ENCODE data around the gene PDIA5.

PDIA5 gene

DNA sequence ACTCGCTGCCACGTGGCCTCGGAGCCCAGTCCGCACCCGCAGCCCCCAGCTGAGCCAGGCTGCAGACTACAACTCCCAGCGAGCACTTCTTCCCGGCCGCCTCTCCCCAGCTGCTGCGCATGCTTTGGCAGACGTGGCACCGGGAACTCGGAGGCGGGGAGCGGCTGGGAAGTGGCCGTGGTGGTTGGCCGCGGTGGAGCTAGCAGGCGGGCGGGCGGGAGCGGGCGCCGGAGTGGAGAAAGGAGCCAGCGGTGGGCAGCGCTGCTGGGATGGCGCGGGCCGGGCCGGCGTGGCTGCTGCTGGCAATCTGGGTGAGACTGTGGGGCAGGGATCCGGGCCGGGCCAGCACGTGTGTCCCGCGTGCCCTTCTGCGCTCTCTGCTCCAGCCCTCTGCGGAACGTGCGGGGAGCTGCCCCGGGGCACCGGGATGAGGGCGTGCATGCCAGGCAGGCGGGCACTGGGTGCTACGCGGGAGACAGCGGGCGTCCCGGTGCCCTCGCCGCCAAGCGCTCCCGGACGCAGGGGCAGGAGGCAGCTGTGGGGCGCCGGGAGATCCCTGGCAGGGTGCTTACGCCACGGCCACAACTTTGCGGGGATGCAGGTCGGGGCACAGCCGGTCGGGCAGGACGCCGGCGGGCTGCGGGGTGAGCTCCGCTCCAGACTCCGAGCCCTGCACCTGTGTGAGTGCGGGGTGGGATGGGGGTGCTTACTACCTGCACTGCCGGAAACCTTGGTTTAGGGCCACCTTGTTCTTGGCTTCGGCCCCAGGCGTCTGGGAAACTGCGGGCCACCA is at the start of gene PDIA5:
TSS of gene PDIA5 (plus strand) at position 130 of the 793 bp plus-strand sequence. CDS start at position 270, 140 bp downstream.
- peak; percentile 90 for DNase-seq

DNA sequence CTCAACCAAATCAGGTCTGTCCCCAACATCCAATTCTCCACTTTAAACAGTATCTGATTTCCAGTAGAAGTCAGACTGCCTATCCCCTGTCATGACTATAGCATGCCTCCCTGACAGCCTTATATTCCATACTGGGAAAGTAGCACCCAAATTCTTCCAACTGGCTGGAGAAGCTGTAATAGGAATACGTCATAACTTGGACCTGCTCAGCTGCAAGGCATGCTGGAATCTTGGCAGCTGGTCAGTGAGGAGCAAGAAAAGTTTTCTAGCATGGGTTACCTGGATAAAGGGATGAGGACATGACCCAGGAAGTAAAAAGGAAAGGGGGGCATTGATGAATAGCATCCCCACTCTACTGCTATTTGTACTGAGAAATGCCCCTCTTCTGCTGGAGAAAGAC is 48.1 kb upstream of the PDIA5 start:
- no peak for DNase-seq

DNA sequence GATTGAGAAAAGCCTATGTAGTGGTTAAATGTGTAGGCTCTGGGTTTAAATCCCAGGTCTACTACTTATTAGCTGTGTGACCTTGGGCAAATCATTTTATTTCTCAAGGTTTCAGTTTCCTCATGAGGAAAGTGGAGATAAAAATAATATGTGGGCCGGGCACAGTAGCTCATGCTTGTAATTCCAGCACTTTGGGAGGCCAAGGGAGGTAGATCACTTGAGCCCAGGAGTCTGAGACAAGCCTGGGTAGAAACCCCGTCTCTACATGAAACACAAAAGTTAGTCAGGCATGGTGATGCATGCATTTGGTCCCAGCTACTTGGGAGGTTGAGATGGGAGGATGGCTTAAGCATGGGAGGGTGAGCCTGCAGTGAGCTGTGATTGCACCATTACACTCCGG is 47.7 kb upstream of the PDIA5 start:
- DNase-seq = no peak

DNA sequence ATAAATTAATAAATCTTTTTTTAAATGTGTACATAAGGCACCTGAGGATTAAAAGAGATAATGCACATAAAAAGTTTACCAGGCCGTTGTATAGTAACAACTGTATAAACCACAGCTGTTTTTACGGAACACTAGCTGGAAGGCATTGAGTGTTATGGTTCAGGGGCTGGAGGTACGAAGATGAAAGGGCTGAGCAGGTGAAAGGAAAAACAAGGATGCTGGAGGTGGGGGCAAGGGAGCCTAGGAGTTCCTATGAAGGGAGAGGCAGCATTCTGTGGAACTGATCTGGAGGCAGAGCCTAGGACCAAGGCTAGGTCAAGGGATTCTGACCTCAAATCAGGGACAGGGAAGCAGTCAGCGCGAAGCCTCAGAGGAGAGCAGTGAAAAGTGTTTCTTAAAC is 47.2 kb upstream of the PDIA5 start:
- no peak for DNase-seq

DNA sequence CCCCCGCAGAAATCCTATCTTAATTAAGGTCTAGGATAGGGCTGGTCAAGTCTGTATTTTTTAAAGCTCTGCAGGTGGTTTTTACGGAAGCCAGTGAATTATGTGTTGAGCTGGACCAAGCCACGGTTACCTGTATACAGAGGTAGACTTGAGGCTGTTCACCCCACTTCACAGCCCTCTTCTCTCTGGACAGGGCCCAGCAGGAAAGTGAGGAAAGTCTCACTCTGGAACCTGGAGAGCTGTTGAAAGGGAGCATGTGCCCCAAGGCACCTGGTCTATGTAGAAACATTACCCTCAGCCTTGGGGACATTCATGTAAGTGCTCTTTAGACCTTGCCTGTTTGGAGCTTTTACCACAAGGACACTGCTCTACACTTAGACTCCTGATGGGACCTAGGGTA is 46.1 kb upstream of the PDIA5 start:
- DNase-seq = no peak

DNA sequence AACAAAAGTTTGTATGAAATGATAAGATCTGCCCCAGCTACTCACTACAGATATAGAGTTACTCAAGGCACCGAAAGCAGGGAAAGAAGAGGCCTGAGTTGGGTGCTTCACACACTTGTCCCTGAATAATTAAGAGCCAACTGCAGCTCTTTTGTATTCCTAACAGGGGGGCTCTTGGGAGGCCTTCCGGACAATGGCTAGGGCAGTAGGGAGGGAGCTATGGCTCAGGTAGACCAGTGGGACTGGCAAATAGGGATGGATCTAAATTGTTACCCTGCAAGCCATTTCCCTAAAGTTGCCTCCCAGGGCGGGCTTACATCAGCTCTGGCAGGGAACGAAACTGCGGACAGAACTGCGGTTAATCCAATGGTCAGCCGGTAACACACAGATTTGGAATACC is 45.4 kb upstream of the PDIA5 start:
- DNase-seq = no peak

DNA sequence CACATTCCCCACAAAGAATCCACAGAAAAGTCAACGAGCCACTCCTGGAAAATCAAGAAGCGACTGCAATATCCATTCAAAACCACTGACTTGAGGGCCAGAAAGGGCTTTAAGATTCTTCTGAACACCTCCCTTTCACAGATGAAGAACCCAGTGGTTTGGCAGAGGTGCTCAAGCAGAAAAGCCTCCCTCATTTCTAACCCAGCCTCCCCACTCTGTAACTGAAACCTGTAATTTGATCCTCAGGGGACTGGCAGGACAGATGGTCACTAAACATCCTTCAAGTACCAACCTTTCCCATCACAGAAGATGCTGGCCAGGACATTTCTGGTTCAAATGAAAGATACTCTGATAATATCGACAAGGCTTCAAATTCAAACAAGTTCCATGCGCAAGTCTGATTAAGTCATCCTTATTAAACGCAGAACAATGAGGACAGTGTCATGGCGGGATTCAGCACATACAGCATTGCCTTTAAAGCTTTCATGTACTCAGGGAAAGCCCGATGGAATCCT is 44.8 kb upstream of the PDIA5 start:
- no peak for DNase-seq

DNA sequence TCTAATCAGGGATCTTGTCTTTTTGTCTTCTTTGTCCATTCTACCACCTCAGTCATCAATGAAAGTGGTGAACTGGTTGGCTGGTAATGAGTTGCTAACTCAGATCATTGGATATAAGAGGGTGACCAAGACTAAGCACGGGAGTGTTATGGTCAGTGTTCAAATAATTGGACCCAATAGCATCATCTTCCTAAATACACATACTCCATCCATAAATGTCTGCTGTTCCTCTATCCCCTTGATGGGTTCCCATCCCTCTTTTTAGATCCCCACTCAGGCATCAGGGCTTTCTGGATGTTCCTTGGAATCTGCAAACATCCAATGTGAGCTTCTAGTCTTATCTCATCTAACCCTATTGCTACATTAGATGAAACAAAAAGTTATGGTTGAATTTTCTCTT is 42.8 kb upstream of the PDIA5 start:
- DNase-seq = no peak

DNA sequence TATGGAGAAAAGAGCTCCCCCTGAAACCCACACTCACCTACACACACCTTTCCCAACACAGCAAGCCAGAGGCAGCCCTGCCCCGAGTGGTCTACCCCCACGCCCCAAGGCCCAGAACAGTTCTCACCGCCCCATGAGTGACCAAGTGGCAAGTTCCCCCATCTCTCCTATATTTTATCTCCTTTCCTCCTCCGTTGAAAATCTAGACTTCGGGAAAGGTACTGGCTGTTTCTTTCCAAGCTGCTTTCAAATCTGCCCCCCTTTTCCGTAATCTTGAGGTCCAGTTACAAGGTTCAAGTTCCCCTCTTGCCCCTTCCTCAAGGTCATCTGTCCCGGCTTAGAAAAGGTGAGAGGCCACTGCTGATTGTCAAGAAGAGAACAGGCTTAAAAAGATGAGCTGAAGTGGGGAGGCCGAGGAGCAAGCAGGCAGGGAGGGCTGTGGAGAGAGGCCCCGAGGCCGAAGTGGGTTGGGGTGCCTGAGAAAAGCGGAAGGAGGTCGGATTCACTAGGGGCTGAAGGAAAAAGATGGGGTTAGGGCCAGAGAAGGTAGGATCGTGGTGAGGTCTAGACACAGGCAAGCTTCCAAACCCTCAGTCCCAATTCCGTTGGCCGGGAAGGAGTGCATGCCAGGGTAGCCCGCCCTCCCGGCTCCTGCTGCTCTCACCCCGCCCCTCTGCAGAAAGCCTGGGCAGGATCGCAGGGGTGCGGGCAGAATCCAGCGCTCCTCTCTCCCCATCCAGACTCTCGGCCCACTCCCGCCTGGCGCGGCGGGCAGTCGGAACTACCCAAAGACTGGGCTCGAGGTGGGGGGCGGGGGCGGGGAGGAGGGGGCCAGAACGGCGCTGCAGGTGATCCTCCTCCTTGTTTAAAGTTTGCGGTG is 40.9 kb upstream of the PDIA5 start:
- no peak for DNase-seq

DNA sequence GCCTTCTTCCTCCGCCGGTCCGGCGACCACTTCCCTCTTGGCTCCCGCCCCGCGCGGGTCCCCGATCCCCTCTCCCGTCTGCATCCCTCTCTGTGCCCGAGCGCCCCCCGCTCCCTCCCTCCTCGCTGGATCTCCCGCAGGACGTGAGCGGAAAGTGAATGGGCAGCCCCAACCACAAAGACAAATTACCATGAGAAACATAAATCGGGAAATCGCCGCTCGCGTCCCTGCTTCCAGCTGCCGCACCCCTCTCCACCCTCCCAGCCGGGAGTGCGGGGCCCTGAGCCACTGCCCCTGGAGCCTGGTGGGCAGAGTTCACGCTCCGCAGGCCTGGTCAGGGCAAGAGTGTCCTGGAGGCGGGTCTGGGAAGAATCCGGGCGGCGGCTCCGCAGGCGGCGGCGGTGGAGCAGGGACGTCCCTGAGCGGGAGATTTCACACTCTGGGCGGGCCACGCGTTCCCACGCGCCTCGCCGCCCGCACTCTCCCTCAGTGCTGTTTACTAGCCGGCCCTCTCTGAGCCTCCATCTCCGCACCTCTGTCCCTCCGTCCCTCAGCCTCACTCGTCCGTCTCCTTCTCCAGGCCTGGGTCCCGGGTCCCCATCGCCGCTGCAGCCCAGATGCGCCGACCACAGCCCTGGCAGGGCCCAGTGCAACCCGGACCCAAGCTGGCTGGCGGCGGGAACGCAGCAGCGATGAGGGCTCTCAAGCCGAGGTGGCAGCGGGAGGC is 40.1 kb upstream of the PDIA5 start:
- DNase-seq = no peak

DNA sequence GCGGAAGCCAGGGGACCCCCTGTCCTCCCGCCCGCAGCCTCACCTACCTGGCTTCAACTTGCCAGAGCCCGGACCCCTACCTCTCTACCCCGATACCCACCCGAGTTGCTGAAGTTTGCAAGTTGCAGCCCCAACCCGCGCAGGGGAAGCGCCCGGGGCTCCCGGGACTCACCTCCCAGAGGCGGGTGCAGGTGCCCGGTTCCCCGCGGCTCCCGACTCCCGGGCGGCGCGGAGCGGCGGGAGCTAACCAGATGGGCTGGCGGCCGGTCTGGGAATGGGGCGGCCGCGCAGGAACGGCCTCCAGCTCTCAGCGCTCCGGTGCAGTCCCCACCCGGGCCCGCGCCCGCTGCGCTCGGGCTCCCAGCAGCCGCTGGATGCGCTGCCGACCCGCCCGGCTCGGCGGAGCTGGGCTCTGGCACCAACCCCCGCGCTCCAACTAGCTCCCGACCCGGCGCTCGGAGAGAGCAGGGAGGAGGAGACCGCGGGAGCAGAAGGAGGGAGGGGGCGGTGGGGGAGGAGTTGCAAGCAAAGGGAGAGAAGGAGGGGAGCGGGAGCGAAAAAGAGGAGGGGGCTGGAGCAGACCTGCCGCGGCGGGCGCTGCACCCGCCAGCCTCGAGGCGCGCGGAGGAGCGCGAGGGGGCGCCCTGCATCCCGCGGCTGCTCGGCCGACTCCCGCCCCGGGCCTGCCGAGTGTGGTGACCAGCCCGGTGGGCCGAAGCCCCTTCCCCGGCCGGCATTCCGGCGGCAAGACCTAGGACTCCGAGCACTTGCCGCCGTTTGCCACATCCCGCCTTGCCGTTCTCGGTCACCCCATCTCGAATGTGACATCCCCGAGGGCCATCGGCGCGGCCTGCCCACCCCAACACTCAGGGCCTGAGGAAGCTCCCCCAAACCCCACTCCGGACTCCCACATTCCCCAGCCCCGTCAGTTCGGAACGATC is 39.3 kb upstream of the PDIA5 start, which contains the start of gene SEMA5B:
TSS of gene SEMA5B (minus strand) at position 472 of the 941 bp plus-strand sequence. CDS start 66,500 bp downstream, outside the sequence.
- no peak for DNase-seq

DNA sequence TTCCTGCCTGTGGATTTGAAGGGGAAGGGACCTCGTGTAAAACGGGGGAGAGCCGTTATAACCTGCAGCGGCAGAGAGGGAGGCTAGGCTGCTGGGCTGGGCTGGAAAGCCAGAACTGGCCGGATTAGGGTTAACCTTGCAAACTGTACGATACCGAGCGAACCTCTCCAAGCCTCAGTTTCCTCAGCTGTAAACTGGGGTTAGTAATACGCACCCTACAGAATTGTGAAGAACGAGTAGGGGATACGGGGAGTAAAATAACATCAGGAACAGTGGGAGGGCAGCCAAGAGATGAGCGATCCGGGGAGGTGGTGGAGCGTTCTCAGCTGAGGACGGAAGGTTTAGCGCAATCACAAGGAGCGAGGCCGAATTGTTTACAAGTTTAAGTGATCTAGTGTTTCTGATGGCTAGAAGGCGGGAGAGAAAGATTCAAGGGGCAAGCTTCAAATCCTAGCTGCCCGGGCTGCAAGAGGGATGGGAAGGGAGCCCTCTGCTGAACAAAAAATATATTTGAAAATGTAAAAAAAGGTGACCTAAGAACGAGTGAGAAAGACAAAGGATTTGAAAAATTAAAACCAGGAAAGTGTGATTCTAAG is 38.5 kb upstream of the PDIA5 start:
- DNase-seq = peak; percentile 53

DNA sequence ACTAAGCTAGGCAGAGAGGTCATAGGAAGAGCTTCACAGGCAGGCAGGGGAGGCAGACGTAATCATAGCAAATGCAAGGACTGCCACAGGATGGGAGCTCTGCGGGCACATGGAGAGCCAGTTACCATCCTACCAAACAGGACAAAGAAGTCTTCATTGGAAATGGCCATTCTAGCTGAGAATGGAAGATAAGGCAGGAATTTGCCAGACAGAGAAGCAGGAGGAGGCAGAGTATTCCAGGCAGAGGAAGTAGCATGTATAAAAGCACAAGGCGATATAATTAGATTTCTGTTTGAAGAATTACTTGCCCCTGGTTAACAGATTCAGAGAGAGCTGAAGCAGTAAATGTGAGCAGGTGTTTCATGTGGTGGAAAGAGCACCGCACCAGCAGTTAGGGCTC is 35.8 kb upstream of the PDIA5 start:
- no peak for DNase-seq

DNA sequence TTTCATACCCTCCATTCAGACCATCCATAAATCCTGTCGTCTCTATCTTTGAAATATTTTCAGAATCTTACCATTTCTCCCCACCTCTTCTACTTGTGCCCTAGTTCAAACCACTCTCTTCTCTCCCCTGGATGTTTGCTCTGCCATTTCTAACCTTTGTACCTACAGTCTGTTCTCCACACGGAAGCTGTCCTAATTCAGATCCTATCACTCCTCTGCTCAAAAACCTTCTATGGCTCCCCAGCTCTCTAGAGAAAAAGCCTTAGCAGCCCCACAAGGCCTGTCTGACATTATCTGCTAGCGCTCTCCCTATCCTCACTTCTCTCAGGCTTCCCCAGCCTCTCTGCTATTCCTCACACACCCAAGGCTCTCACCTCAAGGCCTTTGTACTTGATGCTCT is 34.8 kb upstream of the PDIA5 start:
- DNase-seq = no peak

DNA sequence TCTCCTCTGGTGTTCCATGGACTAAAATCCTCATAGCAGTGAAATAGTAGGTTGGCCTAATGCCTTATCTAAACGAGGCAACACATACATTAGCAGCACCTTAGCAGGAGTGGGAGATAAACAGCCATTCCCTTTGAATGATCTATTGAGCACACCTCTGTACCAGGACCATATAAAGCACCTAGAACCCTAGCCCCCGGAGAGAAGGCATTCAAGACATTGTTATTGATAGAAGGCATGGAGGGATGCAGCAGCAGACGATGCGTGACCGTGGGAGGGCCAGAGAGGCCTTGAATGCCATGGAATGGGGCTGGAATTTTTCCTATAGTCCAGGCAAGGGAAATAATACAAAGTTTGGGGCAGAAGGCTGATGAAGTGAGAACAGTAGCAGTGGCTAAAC is 32.7 kb upstream of the PDIA5 start:
- no peak for DNase-seq

DNA sequence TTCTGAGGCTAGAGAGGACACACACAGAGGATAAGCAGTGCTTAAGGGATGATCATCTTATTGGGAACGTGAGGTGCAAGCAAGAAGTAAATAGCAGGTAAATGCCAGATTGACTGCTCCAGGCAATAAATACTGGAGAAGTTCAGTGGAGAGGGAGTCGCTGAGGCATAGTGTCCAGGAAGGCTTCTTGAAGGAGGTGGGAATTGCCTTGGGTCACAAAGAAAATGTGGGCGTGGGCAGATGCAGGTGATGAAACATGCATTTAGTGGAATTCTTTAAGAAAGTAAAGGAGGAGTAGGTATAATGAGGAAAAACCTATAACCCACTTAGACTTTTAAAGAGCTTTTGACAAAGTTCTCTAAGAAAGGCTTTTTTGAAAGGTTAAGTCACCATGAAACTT is 31.8 kb upstream of the PDIA5 start:
- no peak for DNase-seq

DNA sequence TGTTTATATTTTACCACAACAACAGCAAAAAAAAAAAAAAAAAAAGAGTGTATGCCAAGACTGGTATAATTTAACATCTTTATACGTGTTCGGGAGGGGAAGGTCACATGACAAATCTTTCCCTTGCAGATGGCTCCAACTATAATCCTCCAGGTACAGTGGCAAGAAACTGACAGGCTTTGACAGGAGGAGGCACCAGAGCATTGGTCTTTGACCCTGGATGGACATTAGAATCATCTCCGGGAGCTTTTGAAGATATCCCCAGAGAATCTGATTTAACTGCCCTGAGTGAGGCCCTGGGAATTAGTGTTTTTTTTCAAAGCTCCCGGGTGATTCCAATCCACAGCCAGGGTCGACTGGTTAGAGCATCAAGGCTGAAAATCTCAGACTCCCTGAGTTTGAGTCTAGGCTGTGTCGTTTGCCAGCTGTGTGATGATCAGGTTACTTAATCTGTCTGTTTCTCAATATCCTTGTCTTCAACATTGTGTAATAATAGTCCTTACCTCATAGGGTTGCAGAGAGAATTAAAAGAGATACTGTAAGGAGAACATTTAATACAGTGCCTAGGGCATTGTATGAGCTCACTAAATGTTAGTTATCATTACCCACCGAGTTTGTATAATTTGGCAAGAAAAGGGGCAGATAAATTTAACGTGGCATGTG is 30.3 kb upstream of the PDIA5 start:
- DNase-seq = no peak

DNA sequence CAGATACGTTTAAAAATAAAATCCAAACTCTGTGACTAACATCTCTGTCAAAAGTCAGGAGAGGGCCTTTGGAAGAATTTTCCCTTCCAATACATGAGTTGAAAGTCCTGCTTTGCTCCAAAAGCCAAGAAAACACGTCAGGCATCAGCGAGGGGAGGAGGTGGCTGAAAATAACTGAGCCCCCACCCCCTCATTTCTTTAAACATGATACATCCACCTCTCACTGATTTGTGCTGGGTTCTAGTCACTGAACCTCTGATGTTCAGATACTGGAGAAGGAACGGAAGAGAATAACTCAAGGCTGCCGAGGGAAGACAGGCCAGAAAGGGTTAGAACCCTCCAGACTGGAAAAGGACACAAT is 29.8 kb upstream of the PDIA5 start:
- DNase-seq = no peak

DNA sequence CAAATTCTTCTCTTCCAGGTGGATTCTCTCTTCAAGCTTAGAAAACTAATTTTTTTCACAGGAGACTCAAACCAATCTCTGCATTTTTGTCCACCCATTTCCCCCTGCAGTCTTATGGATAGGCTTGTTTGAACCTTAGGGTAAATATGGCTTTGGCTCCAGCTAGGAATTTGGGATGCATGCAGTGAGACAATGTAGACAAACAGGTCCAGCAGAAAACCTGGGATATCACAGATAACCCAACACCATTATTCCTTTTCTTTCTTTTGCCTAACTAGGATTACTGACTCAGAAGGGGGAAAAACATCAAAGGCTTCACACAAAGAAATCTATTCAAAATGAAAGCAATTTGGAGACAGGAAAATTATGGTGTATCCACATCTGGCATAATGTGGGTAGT is 28.1 kb upstream of the PDIA5 start:
- no peak for DNase-seq

DNA sequence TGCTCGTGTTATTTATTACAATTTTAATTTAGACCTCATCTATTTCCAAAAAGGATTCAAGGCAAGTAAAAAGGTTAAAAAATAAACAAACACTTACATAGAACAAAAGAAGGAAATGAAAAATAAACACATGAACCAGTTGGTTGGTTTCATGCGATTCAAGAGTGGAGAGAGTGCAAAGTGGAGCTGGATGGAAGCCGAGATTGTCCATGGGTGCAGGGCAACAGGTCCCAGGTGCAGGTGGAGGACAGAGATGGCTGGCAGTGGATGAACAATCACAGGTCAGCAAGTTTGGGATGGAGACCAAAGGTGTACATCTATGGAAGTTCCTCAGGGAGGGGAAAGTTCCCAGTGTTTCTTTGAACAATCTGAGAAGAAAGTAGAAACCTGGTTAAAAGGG is 27.6 kb upstream of the PDIA5 start:
- DNase-seq = no peak

DNA sequence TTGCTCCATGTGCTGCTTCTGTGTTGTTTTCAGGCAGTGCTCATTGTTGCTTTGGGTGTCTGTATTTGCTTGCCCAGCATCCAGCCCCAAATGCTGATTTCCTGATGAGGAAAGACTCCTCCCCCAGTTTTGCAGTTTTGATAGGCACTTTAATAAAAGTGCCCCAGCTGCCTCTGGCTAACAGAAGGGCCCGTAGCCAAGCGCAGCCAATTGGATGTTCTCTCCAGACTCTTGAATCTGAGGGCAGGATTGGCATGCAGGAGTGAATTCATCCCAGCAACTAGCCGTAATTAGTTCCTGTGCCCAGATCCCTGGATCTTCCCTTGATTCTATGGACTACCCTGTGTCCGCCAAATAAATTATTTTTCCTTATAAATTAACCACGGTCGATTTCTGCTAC is 24.4 kb upstream of the PDIA5 start:
- DNase-seq = peak; percentile 44
